Occipital lobe (tissue), 2 donors: ENCODE data around the gene SMG6. TPM values are rescaled to one million over a fixed set of nuclear protein-coding genes. Genes with fewer than 3 reads are reported as not detected.
"Not testable (repeated sequence)": the region's sequence is repeated elsewhere in the genome, so short reads cannot be mapped to it uniquely, and the experiment has no call there.

Source experiments
- DNase-seq: peaks from one replicate; lab custom pipeline; 2025; lab: John Stamatoyannopoulos, UW
- total RNA-seq: library from RNA; depleted of rRNA; stranded (reverse); fragments of >200 nt; gene quantifications from one replicate; pipeline ENCODE4 v1.2.3, GENCODE V29; 2014

The SMG6 gene
- total RNA-seq, 1 donor from 2014 or later = 19.8 TPM

DNA sequence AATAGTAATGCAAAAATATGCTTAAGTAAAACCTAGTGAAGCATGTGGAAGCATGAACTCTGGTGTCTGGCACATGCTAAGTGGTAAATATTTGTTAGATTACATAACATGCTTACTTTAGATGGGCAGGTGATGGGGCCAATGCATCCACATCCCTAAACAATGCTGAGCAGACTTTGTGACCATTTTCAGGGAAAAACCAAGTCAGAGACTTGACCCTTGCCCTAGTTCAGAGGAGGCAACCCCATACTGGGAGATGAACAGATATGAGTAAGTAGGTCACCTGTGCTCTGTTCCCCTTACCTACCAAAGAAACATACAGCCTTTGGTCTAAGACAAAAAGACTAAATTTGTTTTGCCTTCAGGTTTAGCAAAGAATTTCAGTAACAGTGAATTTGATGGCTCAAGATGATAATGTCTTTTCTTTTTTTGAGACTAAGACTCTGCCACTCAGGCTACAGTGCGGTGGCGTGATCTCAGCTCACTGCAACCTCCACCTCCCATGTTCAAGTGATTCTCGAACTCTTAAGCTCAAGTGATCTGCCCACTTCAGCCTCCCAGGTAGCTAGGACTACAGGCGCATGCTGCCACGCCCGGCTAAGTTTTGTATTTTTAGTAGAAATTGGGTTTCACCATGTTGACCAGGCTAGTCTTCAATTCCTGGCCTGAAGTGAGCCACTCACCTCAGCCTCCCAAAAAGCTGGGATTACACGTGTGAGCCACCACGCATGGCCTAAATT, 157.3 kb downstream of the SMG6 start:
- no peak for DNase-seq

DNA sequence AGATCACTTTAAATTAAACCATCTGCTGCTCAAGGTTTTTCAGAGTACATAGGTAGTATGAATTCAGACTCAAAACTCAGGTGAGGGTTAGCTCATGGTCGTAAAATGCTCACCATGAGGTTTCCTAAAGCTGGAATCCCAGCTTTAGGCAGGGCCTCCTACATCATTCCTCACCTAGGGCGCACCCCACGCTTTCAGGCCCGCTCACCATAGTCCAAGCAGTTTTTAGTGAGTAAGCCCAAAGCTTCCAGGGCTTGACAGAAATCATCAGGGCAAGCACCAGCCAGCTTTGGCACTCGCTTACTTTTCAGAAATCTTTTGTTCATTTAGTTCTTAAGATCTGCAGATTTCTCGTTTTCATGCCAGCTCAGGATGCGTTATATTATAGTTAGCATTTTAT, 158.9 kb downstream of the SMG6 start:
- no peak for DNase-seq

DNA sequence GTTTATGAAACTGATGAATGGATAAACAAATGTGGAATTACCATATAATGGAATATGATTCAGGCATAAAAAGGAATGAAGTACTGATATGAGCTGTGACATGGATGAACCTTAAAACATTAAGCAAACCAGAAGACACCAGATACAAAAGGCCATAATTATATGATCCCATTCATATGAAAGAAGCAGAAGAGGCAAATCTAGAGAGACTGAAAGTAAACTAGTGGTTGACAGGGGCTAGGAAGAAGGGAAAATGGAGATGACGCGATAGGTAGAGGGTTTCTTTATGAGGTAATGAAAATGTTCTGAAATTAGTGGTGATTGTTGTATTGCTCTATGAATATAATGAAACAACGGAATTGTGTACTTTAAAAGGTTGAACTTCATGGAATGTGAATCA, 160.3 kb downstream of the SMG6 start:
- DNase-seq = no peak

DNA sequence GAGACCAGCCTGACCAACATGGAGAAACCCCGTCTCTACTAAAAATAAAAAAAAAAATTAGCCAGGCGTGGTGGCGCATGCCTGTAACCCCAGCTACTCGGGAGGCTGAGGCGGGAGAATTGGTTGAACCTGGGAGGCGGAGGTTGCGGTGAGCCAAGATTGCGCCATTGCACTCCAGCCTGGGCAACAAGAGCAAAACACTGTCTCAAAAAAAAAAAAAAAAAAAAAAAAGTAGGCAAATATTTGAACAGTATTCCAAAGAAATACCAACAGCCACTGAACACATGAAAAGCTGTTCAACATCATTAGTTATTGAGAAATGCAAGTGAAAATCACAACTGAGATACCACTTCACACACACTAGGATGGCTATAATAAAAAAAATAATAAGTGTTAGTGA, 160.9 kb downstream of the SMG6 start:
- not testable (repeated sequence) for DNase-seq

DNA sequence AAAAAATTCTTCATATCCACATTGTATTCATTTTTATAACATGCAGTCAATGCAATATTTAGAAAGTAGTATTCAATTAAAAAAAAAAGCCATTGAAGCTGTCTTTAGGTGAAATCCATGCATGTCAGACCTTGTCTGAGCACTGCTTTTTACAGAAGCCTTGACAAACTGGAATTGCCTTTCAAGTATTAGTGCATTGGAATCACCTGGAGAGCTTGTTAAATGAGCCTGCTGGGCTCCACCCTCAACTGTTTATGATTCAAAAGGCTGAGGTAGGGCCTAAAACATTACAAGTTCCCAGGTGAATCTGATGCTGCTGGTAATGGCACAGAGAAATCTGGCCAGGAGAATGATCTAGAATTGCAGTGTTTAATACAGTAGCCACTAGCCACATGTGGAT, 162.9 kb downstream of the SMG6 start:
- DNase-seq = no peak

DNA sequence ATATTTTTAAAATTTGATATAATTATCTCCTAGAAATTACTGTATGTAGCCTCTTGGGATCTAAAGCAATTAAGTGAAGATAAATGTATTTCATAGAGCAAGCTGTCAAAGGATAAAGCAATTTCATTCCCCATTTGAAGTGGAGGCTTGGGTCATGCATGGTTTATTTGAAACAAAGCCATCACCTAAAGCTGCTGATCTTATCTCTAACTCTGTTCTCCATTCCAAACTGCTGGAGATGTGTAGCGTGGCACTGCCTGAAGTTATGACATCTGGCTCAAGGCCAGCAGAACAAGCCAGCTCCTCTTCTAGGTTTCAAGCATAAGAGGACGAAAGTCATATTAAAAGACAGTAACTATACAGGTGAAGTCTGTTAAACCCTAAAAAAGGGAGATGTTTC, 164.8 kb downstream of the SMG6 start:
- DNase-seq = no peak

DNA sequence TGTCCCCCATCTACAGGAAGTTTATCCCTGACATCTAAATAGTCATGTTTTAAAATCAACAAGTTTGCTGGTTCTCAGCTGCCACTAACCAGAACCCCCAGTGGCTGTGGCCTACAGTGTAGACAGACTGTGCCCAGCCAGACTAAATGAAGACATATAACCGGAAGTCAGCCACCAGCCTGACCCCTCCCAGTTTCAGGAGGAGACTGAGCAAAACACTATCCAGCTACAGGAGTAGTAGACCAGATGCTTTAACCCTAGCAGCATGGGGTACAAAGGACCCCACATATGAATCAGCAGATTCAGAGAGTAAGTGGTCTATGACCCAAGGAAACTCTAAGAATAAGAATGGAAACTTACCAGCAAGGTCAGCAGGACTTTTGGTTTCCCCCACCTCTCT, 165.3 kb downstream of the SMG6 start:
- DNase-seq = no peak

DNA sequence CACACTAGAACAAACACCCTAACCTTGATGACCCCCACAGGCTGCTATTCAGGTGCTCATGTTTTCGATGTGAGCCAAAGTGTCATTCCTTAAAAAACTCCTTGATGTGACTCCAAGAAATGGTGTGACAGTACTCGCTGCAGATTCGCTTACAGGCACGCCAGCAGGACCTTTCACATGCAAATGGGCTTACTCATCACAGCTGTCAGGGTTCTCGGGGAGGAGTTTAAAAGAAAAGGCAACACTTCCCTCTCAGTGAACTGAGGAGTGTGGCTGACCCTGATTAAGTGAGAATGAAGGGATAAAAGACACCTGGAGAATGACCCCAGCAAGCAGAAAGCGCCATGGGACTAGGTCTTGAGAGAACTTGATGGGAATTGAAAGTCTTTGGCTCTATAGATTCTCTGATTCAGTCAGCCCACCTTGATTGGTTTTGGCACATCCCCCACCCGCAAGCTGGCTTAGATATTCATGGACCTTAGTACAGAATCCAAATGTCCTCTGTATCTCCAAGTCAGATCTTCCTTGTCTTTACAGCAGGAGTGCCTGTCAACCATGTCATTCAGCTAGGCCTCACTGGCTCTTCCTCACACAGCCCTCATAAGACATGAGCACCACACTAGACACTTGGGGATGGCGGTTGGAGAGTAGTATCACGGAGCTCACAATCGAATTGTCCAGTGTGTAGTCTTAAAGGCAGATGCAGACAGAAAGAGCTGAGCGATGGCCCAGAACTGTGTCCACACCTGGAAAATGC, 166.1 kb downstream of the SMG6 start:
- no peak for DNase-seq

DNA sequence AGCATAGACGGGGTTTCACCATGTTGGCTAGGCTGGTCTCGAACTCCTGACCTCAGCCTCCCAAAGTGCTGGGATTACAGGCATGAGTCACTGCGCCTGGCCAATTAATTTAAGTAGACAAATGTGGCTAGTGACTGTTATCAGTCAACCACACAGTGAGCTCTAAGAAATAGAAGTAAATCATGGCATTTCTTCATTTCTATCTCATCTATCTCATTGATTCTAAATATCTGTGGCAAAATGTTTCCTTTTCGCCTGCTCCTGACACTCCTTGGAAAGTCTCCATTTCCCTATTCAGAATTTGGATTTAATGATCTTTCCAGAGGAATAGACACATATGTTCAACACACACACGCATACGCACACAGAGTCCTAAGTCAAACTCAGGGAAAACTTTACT, 167.3 kb downstream of the SMG6 start:
- no peak for DNase-seq

DNA sequence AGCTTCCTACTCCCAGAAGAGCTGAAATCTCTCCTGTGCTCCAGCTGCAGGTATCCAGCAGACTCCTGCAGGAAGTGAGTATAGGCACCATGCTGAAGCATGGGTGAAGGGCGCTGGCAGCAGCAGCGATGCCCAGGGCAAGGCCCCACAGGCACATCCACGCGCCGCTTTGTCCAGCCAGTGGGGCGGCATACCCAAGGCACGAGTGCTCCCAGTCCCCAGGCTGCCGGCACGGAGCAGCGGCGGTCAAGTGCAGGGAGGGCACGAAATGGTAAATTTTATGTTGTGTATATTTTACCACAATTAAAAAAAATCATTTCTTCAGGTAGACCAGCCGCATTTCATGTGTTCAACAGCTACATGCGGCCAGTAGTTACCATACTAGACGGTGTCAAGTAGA, 175.6 kb downstream of the SMG6 start:
- no peak for DNase-seq

DNA sequence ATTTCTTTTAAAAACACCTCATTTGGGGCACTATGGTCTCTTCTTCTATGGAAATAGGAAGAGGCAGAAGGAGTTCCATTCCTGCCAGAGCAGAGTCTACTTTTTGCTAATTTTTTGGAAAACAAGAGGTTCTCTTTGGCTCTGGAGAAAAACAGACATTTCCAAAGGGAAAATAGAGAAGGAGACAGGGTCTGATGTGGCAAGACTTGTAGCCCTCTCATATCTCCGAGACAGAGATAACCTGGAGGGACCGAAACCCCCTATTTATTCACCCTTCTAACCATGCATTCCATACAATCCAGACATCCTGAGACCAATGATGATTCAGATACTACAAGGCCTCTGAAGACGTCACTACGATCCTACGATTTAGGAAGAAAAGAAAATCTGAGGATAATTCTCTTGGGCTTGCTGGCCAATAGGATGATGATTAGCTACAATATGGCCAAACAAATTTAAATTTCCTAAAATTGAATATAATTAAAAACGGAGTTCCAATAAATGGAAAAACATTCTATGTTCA, 178.5 kb downstream of the SMG6 start:
- no peak for DNase-seq

DNA sequence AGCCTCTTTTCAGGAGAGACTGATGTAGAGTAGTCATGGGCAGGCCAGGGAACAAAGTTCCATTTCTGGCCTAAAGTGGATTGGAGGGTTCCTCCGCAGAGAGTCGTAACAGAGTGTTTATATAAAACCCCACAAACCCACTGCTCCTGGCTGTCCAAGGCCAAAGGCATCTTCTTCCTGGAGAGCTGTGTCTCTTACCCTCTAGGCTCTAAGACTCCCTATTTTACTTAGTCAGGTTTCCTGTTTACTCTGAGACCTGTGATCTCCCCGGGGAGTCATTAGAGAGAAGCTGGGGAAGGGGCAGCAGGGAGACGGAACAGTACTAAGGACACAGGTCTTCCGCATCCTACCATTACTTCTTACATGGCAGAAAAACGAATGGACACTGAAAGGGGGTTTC, 179.2 kb downstream of the SMG6 start:
- no peak for DNase-seq

DNA sequence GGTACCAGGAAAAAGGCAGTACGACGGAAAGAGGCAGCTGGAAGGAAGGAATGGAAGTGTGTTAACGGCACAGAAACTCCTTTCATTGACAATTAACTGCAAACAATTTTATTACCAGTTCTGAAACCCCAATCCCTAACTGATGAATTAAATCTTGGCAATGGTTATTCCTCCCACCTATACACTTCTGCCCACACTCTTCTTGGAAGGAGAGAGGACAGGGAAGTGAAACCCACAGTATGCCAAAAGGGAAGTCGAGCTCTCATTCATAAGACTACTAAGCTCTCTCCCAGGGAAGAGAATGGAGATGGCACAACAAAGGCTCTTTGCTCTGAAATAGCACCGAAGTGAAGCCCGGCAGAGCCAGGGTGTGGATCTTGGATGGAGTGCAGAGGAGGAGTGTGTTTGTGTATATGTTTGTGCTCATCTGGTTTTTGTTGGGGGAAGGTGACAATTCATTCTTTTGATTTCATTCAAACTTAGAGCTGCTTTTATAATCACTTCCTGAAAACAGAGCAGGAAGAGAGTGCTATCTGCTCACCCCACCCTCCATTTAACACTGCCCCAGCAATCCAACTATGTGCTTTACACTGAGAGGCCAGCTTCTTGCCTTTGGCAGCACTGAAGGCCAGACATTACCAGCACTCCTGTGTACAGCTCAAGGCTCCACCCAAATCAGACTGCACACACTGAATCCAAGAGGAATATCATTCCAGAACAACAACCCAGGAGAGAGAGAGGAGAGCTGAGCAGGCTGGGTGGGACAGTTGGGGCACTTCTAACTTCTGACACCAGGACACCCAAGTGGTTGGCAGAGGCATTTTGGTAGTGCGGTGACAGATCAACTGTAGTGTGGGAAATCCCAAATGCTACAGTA, 180.0 kb downstream of the SMG6 start:
- no peak for DNase-seq

DNA sequence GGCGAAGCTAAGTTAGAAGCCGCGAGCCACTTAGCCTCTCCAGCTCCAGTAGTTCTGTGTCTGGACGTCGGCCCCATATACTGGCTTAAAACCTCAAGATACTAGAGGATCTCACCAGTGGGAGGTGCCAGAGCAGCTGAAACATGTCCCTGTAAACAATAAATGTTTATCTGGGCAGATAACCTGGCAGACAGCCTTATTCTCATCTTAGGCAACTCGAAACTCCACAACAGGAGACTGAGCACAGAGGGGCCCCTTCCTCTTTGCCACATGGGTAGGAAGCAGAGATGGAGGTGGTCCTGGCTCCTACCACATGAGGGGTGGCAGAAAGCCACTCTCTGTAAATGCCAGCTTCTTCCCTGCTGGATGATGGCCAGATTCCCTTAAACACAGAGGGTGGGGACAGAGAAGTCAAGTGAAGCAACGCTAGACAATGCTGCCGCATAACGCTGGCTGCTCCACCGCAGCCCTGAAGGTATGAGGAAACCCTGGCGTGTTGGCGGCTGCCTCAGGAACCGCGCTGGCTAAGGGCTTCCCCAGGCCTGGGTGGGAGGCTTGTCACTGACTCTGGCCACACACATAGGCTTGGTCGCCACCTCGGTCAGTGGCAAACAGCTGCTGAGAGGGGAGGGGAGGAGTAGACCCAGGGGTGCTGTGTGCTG, 180.8 kb downstream of the SMG6 start:
- peak; percentile 25 for DNase-seq

DNA sequence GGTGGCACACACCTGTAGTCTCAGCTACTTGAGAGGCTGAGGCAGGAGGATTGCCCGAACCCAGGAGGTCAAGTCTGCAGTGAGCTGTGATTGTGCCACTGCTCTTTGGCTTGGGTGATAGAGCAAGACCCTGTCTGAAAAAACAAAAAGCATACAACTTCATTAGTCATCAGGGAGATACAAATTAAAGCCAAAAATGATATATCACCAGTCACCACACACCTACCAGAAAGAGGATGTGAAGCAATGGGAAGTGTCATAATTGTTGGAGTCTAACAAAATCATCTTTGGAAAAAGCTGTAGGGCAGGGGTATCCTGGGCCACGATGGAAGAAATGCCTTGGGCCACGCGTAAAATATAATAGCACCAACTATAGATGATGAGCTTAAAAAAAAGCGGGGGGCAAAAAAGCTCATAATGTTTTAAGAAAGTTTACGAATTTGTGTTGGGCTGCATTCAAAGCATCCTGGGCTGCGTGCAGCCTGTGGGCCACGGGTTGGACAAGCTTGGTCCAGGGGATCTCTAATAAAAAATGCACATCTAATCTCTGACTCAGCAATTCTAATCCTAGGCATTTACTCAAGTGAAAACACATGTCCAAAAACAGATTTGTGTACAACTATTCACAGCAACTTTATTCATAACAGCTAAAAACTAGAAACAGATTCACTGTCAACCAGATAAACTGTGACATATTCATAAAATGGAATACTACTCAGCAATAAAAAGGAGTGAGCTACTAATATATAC, 182.8 kb downstream of the SMG6 start:
- DNase-seq = no peak

DNA sequence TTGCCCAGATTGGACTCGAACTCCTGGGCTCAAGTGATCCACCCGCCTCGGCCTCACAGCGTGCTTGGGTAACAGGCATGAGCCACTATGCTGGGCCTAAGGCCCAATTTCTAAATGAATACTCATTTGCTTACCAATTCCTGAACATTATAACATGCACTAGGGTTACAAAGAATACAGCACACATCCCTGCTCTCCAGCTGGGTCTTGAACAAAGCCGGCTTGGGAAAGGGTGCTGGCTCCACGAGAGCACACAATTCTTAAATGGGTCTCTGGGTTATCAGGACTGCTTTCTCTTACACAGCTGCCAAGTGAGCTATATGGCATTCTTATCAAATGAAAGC, 190.3 kb downstream of the SMG6 start:
- no peak for DNase-seq

DNA sequence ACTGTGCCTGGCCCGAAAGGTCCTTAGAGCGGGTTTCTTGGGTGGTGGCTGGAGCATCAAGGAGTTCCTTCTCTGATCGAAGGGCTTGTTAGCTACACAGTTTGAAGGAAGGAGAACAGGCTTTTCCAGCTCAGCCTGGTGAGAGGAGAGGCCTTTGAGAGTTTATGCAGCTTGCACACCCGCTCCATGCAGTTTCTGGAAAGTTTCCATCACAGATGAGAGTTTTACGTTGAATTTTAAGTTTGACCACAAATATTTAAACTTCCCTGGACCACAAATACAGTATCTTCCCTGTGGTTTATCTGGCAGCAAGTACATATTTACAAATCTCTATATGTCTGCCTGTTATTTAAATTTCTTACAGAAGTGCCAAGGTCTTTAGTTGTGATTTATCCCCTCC, 191.9 kb downstream of the SMG6 start:
- no peak for DNase-seq

DNA sequence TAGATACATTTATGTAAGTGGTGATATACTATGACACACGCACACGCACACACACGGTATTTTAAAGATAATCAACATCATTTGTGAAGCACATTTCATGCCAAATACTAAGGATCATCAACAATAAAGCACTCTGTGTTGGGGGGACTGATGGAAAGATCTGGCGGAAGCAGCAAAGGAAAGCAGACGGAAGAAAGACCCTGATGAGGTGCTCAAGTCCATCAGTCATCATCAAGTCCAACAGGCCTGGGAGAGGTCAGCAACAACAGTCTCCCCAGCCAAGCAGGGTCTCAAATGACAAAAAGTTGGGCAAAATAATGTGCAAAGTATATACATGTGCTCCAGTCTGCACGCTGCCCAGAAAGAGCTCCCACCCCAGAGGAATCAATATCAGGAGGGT, 193.1 kb downstream of the SMG6 start:
- DNase-seq = no peak

DNA sequence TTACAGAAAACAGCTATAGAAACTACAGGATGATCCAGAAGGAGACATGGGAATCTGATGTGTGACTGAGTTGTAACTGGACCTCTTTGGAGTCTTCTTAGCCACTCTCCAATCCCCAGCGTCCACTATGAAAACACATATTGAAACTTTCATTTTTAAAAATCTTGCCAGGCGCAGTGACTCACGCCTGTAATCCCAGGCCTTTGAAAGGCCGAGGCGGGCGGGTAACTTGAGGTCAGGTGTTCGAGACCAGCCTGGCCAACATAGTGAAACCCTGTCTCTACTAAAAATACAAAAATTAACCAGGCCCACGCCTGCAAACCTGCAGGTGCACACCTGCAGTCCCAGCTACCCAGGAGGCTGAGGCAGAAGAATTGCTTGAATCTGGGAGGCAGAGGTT, 195.4 kb downstream of the SMG6 start:
- DNase-seq = no peak

DNA sequence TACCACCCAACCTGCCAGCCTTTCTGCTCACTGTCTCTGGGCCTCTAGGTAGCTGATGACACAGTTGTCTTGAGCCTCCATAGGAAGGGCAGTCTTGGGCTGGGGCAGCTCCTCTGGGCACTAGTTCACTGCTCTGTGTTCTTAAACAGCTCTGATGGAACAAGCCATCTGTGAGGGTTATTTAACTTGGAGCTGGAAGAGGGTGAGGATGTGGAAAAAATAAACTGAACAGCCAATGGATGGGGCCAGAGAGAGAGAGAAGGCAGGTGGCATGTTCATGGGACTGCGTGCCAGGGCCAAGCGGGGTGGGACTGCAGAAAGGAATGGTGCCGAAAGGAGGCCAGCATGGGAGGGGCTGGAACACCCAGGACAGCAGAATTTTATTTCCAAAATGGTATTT, 196.1 kb downstream of the SMG6 start:
- DNase-seq = no peak

DNA sequence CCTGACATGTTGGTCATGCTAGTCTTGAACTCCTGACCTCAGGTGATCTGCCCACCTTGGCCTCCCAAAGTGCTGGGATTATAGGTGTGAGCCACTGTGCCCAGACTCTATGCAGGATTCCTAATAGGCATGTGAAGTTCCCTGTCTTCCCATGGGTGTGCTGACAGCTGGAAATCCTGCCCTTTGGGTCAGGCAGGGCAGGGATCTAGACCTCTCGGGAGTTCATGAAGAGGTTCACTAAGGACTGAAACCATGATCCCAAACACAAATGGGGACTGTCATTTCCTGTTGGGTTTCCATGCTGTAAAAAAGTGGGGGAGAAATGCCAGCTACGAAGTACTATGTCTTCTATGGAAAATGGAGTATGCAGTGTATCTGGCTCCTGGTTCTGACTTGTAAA, 196.5 kb downstream of the SMG6 start:
- DNase-seq = no peak
